Measurements from ENCODE around the gene TOLLIP.

The TOLLIP gene

GRCh38 chr11:1310772-1311468, 1.5 kb upstream of the TOLLIP start:
- DNase-seq = peak; percentile 73

DNA sequence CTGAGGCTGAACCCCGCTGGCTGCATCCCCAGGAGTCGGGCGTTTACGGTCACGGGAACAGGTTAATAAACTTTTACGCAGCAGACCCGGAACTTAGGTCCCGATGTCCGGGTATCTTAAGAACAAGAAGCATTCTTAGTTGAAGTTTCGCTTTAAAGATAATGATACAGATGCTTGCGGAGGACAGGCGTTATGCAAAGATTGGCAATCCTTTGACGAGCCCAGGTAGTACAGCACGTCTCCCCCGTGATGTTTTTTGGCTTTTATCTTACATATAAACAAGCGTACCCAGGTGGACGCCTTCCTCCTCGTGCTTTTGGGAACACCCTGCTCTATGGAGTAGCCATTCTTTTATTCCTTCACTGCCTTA, 871 bp upstream of the TOLLIP start:
- no peak for DNase-seq

DNA sequence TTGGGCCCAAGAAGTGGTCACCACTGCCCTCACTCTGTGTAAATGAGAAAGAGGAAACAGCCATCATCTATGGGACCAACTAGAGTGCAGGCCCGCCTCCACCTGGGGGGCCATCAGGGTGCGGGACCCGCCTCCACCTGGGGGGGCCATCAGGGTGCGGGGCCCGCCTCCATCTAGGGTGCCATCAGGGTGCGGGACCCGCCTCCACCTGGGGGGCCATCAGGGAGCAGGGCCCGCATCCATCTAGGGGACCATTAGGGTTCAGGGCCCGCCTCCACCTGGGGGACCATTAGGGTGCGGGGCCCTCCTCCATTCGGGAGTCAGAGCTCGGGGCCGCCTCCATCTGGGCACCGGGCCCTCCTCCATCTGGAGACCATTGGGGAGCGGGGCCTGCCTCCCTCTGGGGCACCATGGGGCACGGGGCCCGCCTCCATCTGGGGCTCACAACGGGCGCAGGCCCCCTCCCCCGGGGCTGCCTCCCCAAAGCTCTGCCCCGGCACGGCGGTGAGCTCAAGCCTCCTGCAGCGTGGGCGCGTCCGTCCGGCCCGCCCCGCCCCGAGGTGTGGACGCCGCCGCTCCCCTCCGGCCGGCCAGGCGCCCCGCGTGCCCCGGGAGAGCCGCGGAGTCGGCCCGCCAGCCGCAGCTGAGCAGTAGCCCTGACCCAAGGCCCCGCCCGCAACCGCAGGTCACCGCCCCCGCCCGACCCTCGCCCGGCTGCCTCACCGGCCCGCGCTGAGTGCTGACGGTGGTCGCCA, 512 bp downstream of the TOLLIP start:
- no peak for DNase-seq

DNA sequence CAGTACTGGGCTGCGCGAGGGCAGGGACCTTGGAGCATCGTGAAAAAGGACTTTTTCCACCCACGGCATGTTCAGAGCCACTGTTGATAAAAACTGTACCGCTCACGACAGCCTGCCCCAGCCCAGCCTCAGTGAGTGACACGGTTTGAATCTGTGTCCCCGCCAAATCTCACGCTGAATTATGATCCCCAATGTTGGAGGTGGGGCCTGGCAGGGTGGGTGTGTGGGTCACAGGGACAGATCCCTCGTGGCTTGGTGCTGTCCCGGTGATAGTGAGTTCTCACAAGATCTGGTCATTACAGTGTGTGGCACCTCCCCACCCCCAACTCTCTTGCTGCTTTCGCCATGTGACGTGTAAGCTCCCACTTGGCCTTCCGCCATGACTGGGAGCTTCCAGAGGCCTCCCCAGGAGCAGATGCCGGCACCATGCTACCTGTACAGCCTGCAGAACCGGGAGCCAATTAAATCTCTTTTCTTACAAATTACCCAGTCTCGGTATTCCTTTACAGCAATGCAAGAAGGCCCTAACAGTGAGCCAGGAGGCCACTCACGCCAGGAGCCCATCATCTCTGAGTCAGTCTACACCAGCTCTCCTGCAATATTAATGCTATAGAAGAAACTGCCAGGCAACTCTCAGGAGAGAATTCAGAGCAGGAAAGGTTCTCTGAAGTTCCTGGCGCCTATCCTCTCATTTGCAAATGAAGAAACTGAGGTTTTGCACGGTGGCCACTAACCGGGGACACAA, 1.3 kb downstream of the TOLLIP start:
- DNase-seq = peak; percentile 49

DNA sequence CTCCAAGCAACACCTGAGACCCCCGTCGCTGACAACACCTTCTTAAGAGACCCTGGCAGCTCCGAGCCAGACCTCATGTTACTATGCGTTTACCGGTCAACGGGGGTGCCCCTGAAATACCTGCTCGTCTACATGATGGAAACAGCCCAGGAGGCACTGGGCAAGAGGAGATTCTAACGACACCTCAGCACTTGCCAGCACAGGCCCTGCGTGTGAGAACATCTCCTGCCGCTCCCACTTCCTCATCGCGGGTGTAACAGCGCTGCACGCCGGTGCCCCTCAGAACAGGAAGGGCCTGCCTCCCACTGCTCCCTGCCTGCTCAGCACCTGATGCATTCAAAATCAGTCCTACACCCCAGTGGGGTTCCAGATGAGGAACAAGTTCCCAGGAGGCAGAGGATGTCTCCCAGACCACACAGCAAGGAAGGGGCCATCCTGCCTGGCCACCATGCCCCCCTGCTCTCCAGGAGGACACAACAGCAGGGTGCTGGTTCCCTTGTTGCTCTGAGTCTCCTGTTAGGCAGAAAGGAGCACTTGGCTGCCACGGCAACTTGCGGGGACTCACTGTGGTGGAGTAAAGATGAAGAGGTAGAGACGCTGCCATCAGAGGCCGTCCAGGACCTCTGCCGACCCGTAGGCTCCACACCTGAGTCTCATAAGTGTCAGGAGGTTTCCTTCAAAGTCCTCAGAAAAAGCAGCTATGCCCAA, 2.1 kb downstream of the TOLLIP start:
- peak; percentile 56 for DNase-seq

GRCh38 chr11:1306186-1307162, 3.0 kb downstream of the TOLLIP start:
- DNase-seq = peak; percentile 47

GRCh38 chr11:1305501-1306056, 3.9 kb downstream of the TOLLIP start:
- peak; percentile 40 for DNase-seq

DNA sequence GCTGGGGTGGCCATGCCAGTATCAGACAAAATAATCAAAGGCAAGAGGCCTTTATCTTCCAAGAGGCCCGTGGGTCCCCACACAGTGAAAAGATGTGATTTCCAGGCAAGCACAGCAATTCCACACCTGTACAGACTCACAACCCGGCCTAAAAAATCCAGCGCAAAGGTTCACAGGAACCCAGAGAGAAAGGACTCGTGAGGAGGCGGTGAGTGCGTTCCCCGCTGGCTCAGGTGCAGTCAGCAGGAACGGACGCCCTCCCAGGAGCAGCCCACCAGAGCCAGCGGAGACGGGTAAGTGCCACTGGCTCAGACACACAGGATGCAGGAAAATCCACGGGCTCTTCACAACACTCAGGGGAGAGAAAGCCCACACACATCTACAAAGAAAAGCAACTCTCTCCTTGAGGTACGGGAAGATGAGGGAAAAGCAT, 4.4 kb downstream of the TOLLIP start:
- DNase-seq = peak; percentile 36

- peak; percentile 42 for DNase-seq
Measured at GRCh38 chr11:1304380-1304779, 5.1 kb downstream of the TOLLIP start.

GRCh38 chr11:1303973-1304372, 5.5 kb downstream of the TOLLIP start:
- DNase-seq = no peak

GRCh38 chr11:1303126-1303821, 6.2 kb downstream of the TOLLIP start:
- peak; percentile 52 for DNase-seq

DNA sequence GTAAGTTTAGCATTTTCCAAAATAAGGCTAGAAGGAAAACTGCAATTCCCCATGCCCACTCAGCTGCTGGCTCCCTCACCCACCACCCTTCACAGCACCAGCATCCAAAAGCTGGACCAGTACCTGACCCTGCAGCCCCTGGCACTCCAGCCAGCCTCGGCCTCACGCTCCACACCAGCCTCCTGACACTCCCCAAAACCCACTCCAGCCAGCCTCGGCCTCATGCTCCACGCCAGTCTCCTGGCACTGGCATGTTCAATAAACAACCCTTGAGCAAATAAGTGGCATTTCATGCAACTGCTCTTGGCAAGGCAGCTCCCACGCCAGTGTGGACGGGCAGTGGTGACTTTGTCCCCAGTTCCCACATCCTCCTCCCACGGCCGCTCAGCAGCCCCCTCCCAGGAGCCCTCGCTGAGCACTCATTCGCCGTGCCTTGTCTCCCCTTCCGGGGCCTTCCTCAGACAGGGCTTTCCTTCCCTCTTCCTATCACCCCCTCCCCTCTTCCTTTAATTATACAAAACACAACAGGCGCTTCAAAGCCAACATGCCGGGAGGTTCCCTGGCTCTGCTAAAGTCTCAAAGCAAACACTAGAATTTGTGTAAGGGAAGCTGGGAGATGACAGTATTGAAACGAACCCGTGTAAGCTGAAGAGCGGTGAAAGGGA, 6.8 kb downstream of the TOLLIP start:
- DNase-seq = peak; percentile 35

- DNase-seq = peak; percentile 34
Measured at GRCh38 chr11:1302041-1302460, 7.4 kb downstream of the TOLLIP start.

DNA sequence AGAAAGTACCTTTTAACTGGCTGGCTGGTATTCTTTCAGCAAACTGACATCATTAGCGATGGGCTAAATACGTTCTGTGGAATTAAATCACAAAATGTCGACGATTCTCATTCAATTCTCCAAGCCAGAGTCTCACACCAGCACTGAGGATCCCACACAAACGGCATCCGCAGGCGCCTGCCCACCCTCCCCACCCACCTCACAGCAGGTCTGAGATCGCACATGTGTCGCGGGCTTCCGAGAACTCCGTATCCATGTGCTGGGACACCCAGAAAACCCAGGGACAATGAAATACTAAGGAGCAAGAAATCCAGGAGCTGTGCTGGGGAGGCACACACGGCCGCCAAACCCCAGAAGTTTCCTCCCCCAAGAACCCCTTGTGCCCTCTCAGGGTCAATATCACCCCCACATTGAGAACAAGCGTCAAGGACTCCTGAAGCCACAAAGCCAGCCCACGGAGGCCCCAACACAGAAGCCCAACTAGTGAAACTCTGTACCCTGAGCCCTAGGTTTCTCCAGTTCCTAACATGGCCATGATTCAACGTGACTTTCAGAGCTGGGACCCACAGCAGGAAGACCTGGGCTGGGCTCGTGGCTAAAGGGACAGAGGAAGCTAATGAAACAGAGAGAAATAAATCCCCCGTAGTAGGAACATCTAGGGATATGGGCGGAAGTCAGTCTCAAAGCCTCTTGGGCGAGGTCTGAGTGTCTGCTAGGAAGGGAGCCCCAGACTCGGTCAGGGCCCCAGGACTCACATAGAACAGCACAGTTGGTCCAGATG, 8.0 kb downstream of the TOLLIP start:
- DNase-seq = peak; percentile 17

DNA sequence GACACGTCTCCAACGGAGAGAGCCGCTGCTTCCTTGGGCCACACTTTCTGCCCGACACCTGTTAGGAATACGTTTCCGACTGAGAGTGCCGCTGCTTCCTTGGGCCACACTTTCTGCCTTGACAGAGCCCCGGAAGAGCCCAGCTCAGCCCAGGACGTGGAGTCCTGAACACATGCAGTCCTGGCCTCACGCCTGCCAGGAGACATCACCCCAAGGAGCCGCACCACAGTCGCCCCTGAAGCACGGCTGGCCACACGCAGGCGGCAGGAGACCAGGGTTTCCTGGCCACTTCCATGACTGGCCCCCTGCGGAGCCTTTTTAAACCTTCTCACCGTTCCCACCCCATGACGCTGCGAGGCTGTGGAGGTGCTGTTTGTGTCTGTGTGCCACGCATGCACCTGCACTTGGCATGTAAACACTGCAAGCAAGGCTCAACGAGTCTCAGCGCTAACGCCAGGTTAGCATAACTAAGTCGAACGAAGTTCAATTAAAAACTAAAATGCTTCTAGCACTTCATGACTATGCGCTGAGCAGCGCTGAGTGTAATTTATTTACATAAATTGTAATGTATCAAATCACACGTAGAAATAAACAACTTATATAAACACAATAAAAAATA, 8.8 kb downstream of the TOLLIP start:
- peak; percentile 26 for DNase-seq

GRCh38 chr11:1300121-1300520, 9.3 kb downstream of the TOLLIP start:
- DNase-seq = no peak

DNA sequence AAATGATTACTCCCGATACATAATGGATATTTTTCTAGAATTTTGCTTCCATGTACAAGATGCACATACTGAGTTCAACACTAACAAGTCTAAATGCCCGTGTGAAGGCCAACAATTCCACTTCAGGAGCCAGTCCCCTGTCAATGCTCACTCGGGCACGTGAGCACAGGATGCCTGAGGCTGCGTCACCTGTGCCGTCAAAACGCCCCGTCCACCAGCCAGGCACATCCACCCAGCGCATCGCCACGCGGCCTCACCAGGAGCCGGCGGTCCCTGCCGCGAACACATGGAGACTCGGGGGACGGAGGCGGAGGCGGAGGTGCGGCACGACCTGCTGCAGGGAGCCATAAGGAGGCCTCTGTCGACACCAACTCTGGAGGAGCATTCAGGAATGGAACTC, 9.8 kb downstream of the TOLLIP start:
- DNase-seq = peak; percentile 44

DNA sequence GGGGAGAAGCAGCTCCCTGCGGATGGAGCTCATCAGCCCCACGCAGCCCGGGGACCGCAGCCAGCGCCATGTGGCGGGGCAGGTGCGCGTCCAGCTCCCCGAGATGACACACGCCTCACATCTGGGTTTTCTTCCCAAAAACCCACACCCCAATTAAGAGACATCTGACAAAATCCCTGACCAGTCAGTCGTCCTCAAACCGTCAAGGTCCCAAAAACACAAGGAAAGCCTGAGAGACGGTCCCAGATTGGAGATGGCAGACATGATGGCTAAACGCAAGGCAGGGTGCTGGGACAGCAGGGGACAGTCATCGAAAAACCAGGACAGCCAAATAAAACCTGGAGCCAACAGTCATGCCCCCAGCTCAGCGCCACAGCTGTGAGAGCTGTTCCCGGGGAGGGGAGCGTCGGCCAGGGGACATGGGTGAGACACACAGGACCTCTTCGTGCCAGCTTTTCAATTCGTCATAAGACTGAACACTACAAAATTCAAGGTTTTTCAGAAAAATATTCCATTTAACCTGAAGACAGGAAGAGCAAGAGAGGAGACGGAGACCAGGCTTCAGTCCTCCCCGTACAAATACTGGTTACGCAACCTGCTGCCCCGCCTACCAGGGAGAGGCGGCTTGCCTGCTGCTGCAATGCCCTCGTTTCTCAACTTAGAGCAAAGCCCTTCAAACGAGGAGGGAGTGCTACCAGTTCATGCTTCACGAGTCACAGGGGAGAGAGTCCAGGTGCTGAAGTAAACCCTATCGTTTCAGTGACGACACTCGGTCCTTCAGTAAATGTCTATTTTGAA, 10.5 kb downstream of the TOLLIP start:
- DNase-seq = peak; percentile 29
